PFSK-1 (cell line): Measurements from ENCODE around the gene ERBB4.

Source experiments
- POLR2AphosphoS5 ChIP-seq: IDR thresholded peaks from 2 replicates; pipeline ENCODE4 v1.6.1; 2012; ENCODE audit warnings: low read depth, mild to moderate bottlenecking, control low read depth, low read length, moderate library complexity
- SIN3A ChIP-seq: IDR thresholded peaks from 2 replicates; pipeline ENCODE4 v1.6.1; 2012; ENCODE audit warnings: mild to moderate bottlenecking, low read length, moderate library complexity, borderline replicate concordance; ENCODE audit not compliant: insufficient read depth
- TAF1 ChIP-seq: IDR thresholded peaks from 2 replicates; pipeline ENCODE4 v1.6.1; 2012; ENCODE audit warnings: low read length, control low read depth, borderline replicate concordance; ENCODE audit not compliant: insufficient read depth

- no peak for TF ChIP-seq POLR2AphosphoS5
- TF ChIP-seq SIN3A: no peak
- no peak for TF ChIP-seq TAF1
Measured at GRCh38 chr2:212540341-212540740, 1.7 kb upstream of the ERBB4 start.
